H9 (cell line): ENCODE results near the gene FANCI. TPM values are rescaled to one million over a fixed set of nuclear protein-coding genes. Genes with fewer than 3 reads are reported as not detected.
A peak's percentile ranks its signal among the peaks of the same experiment; 100 is the strongest.

ENCODE experiments used
- DNase-seq: peaks from one replicate; pipeline ENCODE4 v3.0.0-alpha.2; 2017
- H2AFZ ChIP-seq: one replicate; pipeline ENCODE4 v1.6.1; 2013; ENCODE audit warnings: mild to moderate bottlenecking, low read length, control low read depth, moderate library complexity
- H2AK5ac ChIP-seq: 2 replicates; pipeline ENCODE4 v1.6.1; 2013; ENCODE audit warnings: low read length, control low read depth, mixed read lengths; ENCODE audit not compliant: insufficient read length
- H2BK120ac ChIP-seq: one replicate; pipeline ENCODE4 v1.6.1; 2013; ENCODE audit warnings: low read depth, mild to moderate bottlenecking, low read length, control low read depth, inconsistent platforms; ENCODE audit not compliant: poor library complexity, severe bottlenecking
- H2BK12ac ChIP-seq: 2 replicates; pipeline ENCODE4 v1.6.1; 2013; ENCODE audit warnings: low read length, control low read depth, mixed read lengths, low read depth; ENCODE audit not compliant: insufficient read length
- H2BK15ac ChIP-seq: 2 replicates; pipeline ENCODE4 v1.6.1; 2013; ENCODE audit warnings: low read depth, low read length, control low read depth
- H2BK20ac ChIP-seq: one replicate; pipeline ENCODE4 v1.6.1; 2013; ENCODE audit warnings: low read depth, mild to moderate bottlenecking, low read length, control low read depth, inconsistent platforms; ENCODE audit not compliant: poor library complexity, severe bottlenecking
- H2BK5ac ChIP-seq: 2 replicates; pipeline ENCODE4 v1.6.1; 2013; ENCODE audit warnings: low read length, control low read depth, mixed read lengths; ENCODE audit not compliant: insufficient read length
- H3K14ac ChIP-seq: 2 replicates; pipeline ENCODE4 v1.6.1; 2013; ENCODE audit warnings: low read length, control low read depth; ENCODE audit not compliant: insufficient read depth
- H3K18ac ChIP-seq: 2 replicates; pipeline ENCODE4 v1.6.1; 2013; ENCODE audit warnings: low read depth, mild to moderate bottlenecking, mixed read lengths, low read length, control low read depth; ENCODE audit not compliant: insufficient read length
- H3K23ac ChIP-seq: 2 replicates; pipeline ENCODE4 v1.6.1; 2013; ENCODE audit warnings: low read length, control low read depth, mixed read lengths, low read depth; ENCODE audit not compliant: insufficient read length
- H3K23me2 ChIP-seq: 2 replicates; pipeline ENCODE4 v1.6.1; 2013; ENCODE audit warnings: low read depth, mild to moderate bottlenecking, mixed read lengths, low read length, control low read depth; ENCODE audit not compliant: insufficient read length, poor library complexity, severe bottlenecking
- H3K27ac ChIP-seq: 2 replicates; pipeline ENCODE4 v1.5.1; 2013; ENCODE audit warnings: low read length, control low read depth, mixed read lengths, low read depth; ENCODE audit not compliant: insufficient read length
- H3K27me3 ChIP-seq: 2 replicates; pipeline ENCODE4 v1.6.1; 2013; ENCODE audit warnings: low read length, control low read depth, inconsistent platforms; ENCODE audit not compliant: insufficient read depth
- H3K4ac ChIP-seq: 2 replicates; pipeline ENCODE4 v1.6.1; 2013; ENCODE audit warnings: low read depth, mild to moderate bottlenecking, control low read depth, inconsistent platforms, low read length, moderate library complexity
- H3K4me1 ChIP-seq: 2 replicates; pipeline ENCODE4 v1.6.1; 2013; ENCODE audit warnings: low read length, control low read depth, inconsistent platforms; ENCODE audit not compliant: insufficient read depth
- H3K4me2 ChIP-seq: 2 replicates; pipeline ENCODE4 v1.6.1; 2013; ENCODE audit warnings: low read length, control low read depth, mixed read lengths; ENCODE audit not compliant: insufficient read length, insufficient read depth
- H3K56ac ChIP-seq: 2 replicates; pipeline ENCODE4 v1.6.1; 2013; ENCODE audit warnings: low read depth, mild to moderate bottlenecking, mixed read lengths, low read length, control low read depth; ENCODE audit not compliant: insufficient read length
- H3K79me1 ChIP-seq: 2 replicates; pipeline ENCODE4 v1.6.1; 2013; ENCODE audit warnings: low read depth, mild to moderate bottlenecking, moderate library complexity, low read length, control low read depth, inconsistent platforms; ENCODE audit not compliant: insufficient read depth, poor library complexity, severe bottlenecking
- H3K79me2 ChIP-seq: 2 replicates; pipeline ENCODE4 v1.6.1; 2013; ENCODE audit warnings: low read length, control low read depth, inconsistent platforms; ENCODE audit not compliant: insufficient read depth
- H3K9ac ChIP-seq: 2 replicates; pipeline ENCODE4 v1.6.1; 2013; ENCODE audit warnings: low read length, control low read depth, mixed read lengths; ENCODE audit not compliant: insufficient read length; ENCODE audit errors: extremely low read depth
- H3K9me3 ChIP-seq: one replicate; pipeline ENCODE4 v1.6.1; 2013; ENCODE audit warnings: low read depth, low read length, inconsistent platforms; ENCODE audit not compliant: control insufficient read depth
- H3T11ph ChIP-seq: one replicate; pipeline ENCODE4 v1.6.1; 2013; ENCODE audit warnings: mild to moderate bottlenecking, low read length, control low read depth, inconsistent platforms
- H4K20me1 ChIP-seq: one replicate; pipeline ENCODE4 v1.6.1; 2013; ENCODE audit not compliant: control insufficient read depth, insufficient read length, insufficient read depth
- H4K5ac ChIP-seq: 2 replicates; pipeline ENCODE4 v1.6.1; 2013; ENCODE audit warnings: low read depth, mild to moderate bottlenecking, mixed read lengths, low read length, control low read depth; ENCODE audit not compliant: insufficient read length
- H4K8ac ChIP-seq: replicated peaks from 2 replicates; pipeline ENCODE4 v1.6.1; 2013; ENCODE audit warnings: low read length, control low read depth, mixed read lengths, low read depth; ENCODE audit not compliant: insufficient read length
- H4K91ac ChIP-seq: 2 replicates; pipeline ENCODE4 v1.6.1; 2013; ENCODE audit warnings: low read depth, mild to moderate bottlenecking, moderate library complexity, mixed read lengths, low read length, control low read depth; ENCODE audit not compliant: insufficient read length
- H3K27ac Mint-ChIP-seq, 3 experiments: 2 replicates in 2 of 3; 3 replicates in 1 of 3; pipeline ENCODE4 v1.8.0; 2020 to 2021; ENCODE audit warnings: mixed read lengths in 3 of 3, mild to moderate bottlenecking in 1 of 3, moderate library complexity in 1 of 3
- H3K27me3 Mint-ChIP-seq: 2 replicates; pipeline ENCODE4 v1.8.0; 2021; ENCODE audit warnings: low read depth, mild to moderate bottlenecking, moderate library complexity, mixed read lengths
- H3K36me3 Mint-ChIP-seq, 3 experiments: 2 replicates in 2 of 3; 3 replicates in 1 of 3; pipeline ENCODE4 v1.8.0; 2020 to 2021; ENCODE audit warnings: low read depth in 3 of 3, mixed read lengths in 3 of 3; ENCODE audit not compliant: insufficient read depth in 1 of 3
- H3K4me1 Mint-ChIP-seq, 2 experiments: 2 replicates each; pipeline ENCODE4 v1.8.0; 2020; ENCODE audit warnings: mixed read lengths in 2 of 2
- H3K4me3 Mint-ChIP-seq, 2 experiments: 2 replicates in 1 of 2; 3 replicates in 1 of 2; pipeline ENCODE4 v1.8.0; 2020 to 2021; ENCODE audit warnings: mild to moderate bottlenecking in 2 of 2, mixed read lengths in 2 of 2, moderate library complexity in 1 of 2
- H3K9me3 Mint-ChIP-seq, 2 experiments: 2 replicates in 1 of 2; 3 replicates in 1 of 2; pipeline ENCODE4 v1.8.0; 2020; ENCODE audit warnings: mild to moderate bottlenecking in 2 of 2, mixed read lengths in 2 of 2, moderate library complexity in 1 of 2
- WGBS: extraction: QIAGEN DNeasy Blood & Tissue Kit; methylation state at CpG from one replicate; pipeline ENCODE4 v1.1.7; 2013; ENCODE audit warnings: missing lambda C conversion rate, low lambda C conversion rate, mixed read lengths; ENCODE audit not compliant: insufficient read length; ENCODE audit errors: extremely low coverage; 5-methylcytosine and 5-hydroxymethylcytosine counted together
- total RNA-seq: library from RNA; stranded (reverse); gene quantifications from 2 replicates; pipeline ENCODE4 v1.2.1, GENCODE V29; 2021
- TF ChIP-seq, protein P1 (sequence below): fragments of 200-600 bp; sonication (generic); conservative IDR thresholded peaks from 3 replicates; pipeline ENCODE4 v1.8.0; 2021; ENCODE audit warnings: antibody characterized with exemption, mild to moderate bottlenecking

The FANCI gene
- total RNA-seq, 1 experiment from 2014 or later, result 106 TPM

DNA sequence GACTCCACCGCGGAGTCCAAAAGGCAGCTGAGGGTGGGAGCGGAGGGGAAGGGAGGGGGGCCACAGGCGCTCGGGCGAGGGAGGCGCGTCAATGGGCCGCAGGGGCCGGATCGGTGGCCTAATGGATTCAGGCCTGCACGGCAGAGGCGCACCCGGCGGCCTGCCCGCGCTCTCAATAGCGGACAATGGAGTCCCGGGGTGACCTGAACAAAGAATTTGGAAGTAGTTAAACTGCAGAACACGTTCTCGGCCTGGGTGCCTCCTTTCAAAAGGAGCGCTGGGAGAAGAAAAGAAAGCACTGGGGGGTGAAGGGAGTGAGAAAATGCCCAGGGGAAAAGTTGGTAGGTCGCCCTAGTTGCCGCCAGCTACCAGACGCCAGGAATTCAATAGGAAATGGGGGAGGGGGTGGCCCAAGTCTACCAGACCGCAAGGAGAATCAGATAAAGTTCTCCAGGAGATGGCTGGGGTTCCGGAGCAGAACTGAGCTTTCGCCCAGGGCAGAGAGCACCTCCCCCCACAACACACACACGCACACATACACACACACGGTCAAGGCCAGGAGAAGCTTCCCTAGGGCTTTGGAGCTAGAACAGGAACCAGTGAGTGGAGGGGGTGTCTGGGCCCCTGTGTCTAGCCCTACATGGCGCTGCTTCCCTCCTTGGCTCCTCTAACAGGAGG is 116.7 kb downstream of the FANCI start:
- no peaks in the 10 kb centered on the region for H3K4me1 ChIP-seq
- H3K9me3 ChIP-seq, result no peaks in the 10 kb centered on the region
- H3K4me2 ChIP-seq, result no peak overlapping the region
- H3K18ac ChIP-seq, result no peak overlapping the region
- no peak overlapping the region for H2BK20ac ChIP-seq
- no peaks in the 10 kb centered on the region for H3K79me2 ChIP-seq
- no peak overlapping the region for H3K4ac ChIP-seq
- H2AFZ ChIP-seq, result no peak overlapping the region
- peak; percentile 67 for DNase-seq
- H4K20me1 ChIP-seq, result no peaks in the 10 kb centered on the region
- no peak overlapping the region for H2BK120ac ChIP-seq
- H3K56ac ChIP-seq, result no peak overlapping the region
- H3T11ph ChIP-seq, result no peak overlapping the region
- Mint-ChIP-seq H3K9me3 (peaks cover 4% of the 10 kb centered on the region in 2 experiments; a peak in 2 of 5 replicates), H3K4me3 (peak overlapping the region in 1 of 2 experiments; percentile 14; a peak in 1 of 5 replicates), H3K27me3 (peaks cover 100% of the 10 kb centered on the region), H3K36me3 (no peaks in the 10 kb centered on the region), H3K4me1 (peaks cover 27% of the 10 kb centered on the region in 2 experiments), H3K27ac (no peak overlapping the region; a peak in 1 of 7 replicates)
- H3K27ac ChIP-seq, result no peak overlapping the region
- no peak overlapping the region for H3K14ac ChIP-seq
- peaks cover 86% of the 10 kb centered on the region for H3K27me3 ChIP-seq
- H2BK15ac ChIP-seq, result no peak overlapping the region
- H3K23ac ChIP-seq, result no peak overlapping the region
- no peak overlapping the region for H4K5ac ChIP-seq
- no peak overlapping the region for H2BK12ac ChIP-seq
- H3K9ac ChIP-seq, result no peak overlapping the region
- no peak overlapping the region for H2BK5ac ChIP-seq
- H3K79me1 ChIP-seq, result no peaks in the 10 kb centered on the region
- TF ChIP-seq, protein P1, sequence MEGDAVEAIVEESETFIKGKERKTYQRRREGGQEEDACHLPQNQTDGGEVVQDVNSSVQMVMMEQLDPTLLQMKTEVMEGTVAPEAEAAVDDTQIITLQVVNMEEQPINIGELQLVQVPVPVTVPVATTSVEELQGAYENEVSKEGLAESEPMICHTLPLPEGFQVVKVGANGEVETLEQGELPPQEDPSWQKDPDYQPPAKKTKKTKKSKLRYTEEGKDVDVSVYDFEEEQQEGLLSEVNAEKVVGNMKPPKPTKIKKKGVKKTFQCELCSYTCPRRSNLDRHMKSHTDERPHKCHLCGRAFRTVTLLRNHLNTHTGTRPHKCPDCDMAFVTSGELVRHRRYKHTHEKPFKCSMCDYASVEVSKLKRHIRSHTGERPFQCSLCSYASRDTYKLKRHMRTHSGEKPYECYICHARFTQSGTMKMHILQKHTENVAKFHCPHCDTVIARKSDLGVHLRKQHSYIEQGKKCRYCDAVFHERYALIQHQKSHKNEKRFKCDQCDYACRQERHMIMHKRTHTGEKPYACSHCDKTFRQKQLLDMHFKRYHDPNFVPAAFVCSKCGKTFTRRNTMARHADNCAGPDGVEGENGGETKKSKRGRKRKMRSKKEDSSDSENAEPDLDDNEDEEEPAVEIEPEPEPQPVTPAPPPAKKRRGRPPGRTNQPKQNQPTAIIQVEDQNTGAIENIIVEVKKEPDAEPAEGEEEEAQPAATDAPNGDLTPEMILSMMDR, result no peak
- no CpG with 5 or more reads among the region's 31 CpGs for WGBS
- H2AK5ac ChIP-seq, result no peak overlapping the region
- no peaks in the 10 kb centered on the region for H3K23me2 ChIP-seq
- no peak overlapping the region for H4K8ac ChIP-seq
- H4K91ac ChIP-seq, result no peak overlapping the region
